ENCODE results near the gene UNKL. TPM values are rescaled to one million over a fixed set of nuclear protein-coding genes. Genes with fewer than 3 reads are reported as not detected.

Gene UNKL
- total RNA-seq, 1 donor from 2014 or later = 26.2 TPM

DNA sequence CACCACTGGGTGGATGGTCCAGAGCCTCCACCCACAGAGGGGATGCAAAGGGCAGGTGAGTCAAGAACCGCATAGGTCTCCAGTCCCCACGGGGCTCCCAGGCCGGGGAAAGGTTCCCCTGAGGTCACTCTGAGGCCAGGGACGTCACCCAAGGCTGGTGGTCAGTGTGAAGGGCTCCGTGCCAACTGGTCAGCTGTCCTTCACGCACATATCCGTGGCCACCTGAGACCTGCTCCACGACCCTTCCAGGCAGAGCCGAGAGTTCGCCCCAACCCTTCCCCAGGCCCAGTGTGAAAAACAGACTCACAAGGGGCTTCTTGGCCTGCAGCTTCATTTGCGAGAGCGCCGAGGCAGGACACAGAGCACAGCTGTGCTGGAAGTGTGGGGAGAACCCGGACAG, 65.6 kb downstream of the UNKL start:
- Mint-ChIP-seq H3K27ac (ENCODE audit: unreplicated experiment) (no peak overlapping the region), H3K4me3 (no peak overlapping the region), H3K9me3 (no peaks in the 10 kb centered on the region), H3K27me3 (ENCODE audit: low read depth) (peaks cover 8% of the 10 kb centered on the region), H3K4me1 (peaks cover 14% of the 10 kb centered on the region), H3K36me3 (ENCODE audit: low read depth) (peaks cover 4% of the 10 kb centered on the region)
- DNase-seq (ENCODE audit: low read depth, low spot score) = no peak
- TF ChIP-seq, protein P1, sequence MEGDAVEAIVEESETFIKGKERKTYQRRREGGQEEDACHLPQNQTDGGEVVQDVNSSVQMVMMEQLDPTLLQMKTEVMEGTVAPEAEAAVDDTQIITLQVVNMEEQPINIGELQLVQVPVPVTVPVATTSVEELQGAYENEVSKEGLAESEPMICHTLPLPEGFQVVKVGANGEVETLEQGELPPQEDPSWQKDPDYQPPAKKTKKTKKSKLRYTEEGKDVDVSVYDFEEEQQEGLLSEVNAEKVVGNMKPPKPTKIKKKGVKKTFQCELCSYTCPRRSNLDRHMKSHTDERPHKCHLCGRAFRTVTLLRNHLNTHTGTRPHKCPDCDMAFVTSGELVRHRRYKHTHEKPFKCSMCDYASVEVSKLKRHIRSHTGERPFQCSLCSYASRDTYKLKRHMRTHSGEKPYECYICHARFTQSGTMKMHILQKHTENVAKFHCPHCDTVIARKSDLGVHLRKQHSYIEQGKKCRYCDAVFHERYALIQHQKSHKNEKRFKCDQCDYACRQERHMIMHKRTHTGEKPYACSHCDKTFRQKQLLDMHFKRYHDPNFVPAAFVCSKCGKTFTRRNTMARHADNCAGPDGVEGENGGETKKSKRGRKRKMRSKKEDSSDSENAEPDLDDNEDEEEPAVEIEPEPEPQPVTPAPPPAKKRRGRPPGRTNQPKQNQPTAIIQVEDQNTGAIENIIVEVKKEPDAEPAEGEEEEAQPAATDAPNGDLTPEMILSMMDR (conservative IDR thresholded peaks at IDR 0.05) = no peak

DNA sequence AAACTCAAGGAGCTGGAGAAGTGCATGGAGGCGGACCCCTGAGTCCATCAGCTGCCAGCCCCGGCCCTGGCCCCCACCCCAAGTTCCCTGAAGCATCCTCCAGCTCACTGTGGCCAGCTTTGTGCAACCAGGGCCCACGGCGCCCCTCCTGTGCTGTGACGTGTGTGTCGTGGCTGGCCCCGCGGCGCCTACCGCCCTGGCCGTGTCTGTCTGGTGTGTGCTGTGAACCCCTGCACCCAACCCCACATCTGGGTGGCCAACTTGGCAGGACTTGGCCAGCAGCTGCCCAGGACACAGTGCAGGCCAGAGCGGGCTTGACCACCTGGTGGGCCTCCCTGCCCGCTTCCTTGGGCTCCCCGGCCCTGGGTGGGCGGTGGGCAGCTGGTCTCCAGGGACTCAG, 66.1 kb downstream of the UNKL start:
- Mint-ChIP-seq H3K36me3 (ENCODE audit: low read depth) (peaks cover 4% of the 10 kb centered on the region), H3K27me3 (ENCODE audit: low read depth) (peaks cover 10% of the 10 kb centered on the region), H3K4me3 (no peak overlapping the region), H3K9me3 (no peaks in the 10 kb centered on the region), H3K4me1 (peaks cover 13% of the 10 kb centered on the region), H3K27ac (ENCODE audit: unreplicated experiment) (no peak overlapping the region)
- TF ChIP-seq, protein P1 (conservative IDR thresholded peaks at IDR 0.05) = no peak
- no peak for DNase-seq (ENCODE audit: low read depth, low spot score)

DNA sequence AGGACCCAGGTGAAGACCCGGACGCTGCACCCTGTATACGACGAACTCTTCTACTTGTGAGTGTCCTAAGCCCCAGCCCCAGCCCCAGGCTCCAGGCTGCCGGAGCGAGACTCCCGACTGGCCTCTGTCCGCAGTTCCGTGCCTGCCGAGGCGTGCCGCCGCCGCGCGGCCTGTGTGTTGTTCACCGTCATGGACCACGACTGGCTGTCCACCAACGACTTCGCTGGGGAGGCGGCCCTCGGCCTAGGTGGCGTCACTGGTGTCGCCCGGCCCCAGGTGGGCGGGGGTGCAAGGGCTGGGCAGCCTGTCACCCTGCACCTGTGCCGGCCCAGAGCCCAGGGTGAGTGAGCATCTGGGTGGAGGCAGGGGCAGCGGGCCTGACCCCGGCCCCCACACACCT, 66.5 kb downstream of the UNKL start:
- TF ChIP-seq, protein P1 (conservative IDR thresholded peaks at IDR 0.05) = no peak
- Mint-ChIP-seq H3K27me3 (ENCODE audit: low read depth) (peaks cover 15% of the 10 kb centered on the region), H3K36me3 (ENCODE audit: low read depth) (peaks cover 4% of the 10 kb centered on the region), H3K27ac (ENCODE audit: unreplicated experiment) (no peak overlapping the region), H3K4me1 (peaks cover 14% of the 10 kb centered on the region), H3K4me3 (no peak overlapping the region), H3K9me3 (no peaks in the 10 kb centered on the region)
- no peak for DNase-seq (ENCODE audit: low read depth, low spot score)

DNA sequence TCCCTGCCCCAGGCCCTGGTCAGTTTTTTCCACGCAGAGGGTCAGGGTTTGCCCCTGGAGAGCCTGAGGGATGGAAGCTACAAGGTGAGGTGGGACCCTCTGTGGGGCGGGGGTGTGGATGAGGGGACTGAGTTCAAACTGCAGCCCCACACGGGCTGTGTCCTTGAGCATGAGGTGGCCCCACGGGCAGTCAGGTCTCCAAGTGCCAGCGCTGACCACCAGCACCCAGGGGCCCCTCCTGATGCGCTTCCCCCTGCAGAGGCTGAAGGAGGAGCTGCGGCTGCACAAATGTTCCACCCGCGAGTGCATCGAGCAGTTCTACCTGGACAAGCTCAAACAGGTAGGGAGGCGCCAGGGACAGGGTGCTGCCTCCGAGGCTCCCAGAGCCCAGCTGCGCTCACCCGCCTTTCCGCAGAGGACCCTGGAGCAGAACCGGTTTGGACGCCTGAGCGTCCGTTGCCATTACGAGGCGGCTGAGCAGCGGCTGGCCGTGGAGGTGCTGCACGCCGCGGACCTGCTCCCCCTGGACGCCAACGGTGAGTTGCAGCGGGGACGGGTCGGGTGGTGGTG, 67.1 kb downstream of the UNKL start:
- H3K9me3 Mint-ChIP-seq = no peaks in the 10 kb centered on the region
- H3K27me3 Mint-ChIP-seq (ENCODE audit: low read depth) = peaks cover 15% of the 10 kb centered on the region
- peaks cover under 1% of the 10 kb centered on the region for H3K36me3 Mint-ChIP-seq (ENCODE audit: low read depth)
- no peak for DNase-seq (ENCODE audit: low read depth, low spot score)
- no peak overlapping the region for H3K27ac Mint-ChIP-seq (ENCODE audit: unreplicated experiment)
- H3K4me3 Mint-ChIP-seq = peak overlapping the region; percentile 44
- TF ChIP-seq, protein P1 (conservative IDR thresholded peaks at IDR 0.05) = no peak
- peaks cover 12% of the 10 kb centered on the region for H3K4me1 Mint-ChIP-seq

DNA sequence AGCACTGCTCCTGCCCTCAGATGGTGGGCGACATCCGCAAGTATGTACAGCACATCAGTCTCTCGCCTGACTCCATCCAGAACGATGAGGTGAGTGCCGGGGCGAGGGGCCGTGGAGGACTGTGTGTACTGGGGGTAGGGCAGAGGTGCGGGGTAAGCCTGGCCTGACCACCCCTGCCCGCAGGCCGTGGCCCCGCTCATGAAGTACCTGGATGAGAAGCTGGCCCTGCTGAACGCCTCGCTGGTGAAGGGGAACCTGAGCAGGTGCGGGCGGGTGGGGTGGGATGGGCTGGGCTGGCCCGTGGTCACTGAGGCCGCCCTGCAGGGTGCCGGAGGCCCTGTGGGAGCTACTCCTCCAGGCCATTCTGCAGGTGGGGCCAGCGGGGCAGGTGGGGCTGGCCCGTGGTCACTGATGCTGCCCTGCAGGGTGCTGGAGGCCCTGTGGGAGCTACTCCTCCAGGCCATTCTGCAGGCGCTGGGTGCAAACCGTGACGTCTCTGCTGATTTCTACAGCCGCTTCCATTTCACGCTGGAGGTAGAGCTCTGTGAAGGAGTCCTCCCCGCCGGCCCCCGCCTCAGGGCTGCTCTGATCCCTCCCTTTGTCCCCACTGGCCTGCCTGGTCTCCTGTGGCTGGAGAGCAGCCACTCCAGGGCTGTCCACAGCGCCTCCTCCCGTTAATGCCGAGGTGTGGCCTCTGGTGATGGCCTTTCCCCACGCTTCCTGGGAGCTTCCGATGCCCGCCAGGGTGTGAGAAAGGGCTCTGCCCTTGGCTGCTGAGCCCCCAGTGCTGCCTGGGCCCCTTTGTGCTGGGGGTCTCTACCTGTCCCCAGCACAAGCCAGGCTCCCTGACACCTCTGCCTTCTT, 67.8 kb downstream of the UNKL start:
- TF ChIP-seq, protein P1 (conservative IDR thresholded peaks at IDR 0.05) = no peak

More for the DNA sequence above, 67.8 kb downstream of the UNKL start:
- H3K27ac Mint-ChIP-seq (ENCODE audit: unreplicated experiment) = no peak overlapping the region
- peaks cover 13% of the 10 kb centered on the region for H3K27me3 Mint-ChIP-seq (ENCODE audit: low read depth)
- no peaks in the 10 kb centered on the region for H3K9me3 Mint-ChIP-seq
- H3K36me3 Mint-ChIP-seq (ENCODE audit: low read depth) = no peaks in the 10 kb centered on the region
- peaks cover 9% of the 10 kb centered on the region for H3K4me1 Mint-ChIP-seq
- peak overlapping the region; percentile 44 for H3K4me3 Mint-ChIP-seq
- DNase-seq (ENCODE audit: low read depth, low spot score) = no peak
